Chondrocyte (in vitro differentiated cells): ENCODE data around the gene SLC16A13. TPM values are rescaled to one million over a fixed set of nuclear protein-coding genes. Genes with fewer than 3 reads are reported as not detected.

ENCODE experiments used
- DNase-seq: peaks from one replicate; pipeline ENCODE4 v3.0.0; 2021; ENCODE audit warnings: mixed read lengths, low spot score
- H3K27ac Mint-ChIP-seq: one replicate; pipeline ENCODE4 v1.8.0; 2021; ENCODE audit warnings: mild to moderate bottlenecking, moderate library complexity, mixed read lengths; ENCODE audit not compliant: unreplicated experiment
- H3K27me3 Mint-ChIP-seq: 2 replicates; pipeline ENCODE4 v1.8.0; 2021; ENCODE audit warnings: low read depth, mixed read lengths
- H3K36me3 Mint-ChIP-seq: 2 replicates; pipeline ENCODE4 v1.8.0; 2021; ENCODE audit warnings: low read depth, mixed read lengths
- H3K4me1 Mint-ChIP-seq: 2 replicates; pipeline ENCODE4 v1.8.0; 2021; ENCODE audit warnings: low read depth, mild to moderate bottlenecking, mixed read lengths
- H3K4me3 Mint-ChIP-seq: one replicate; pipeline ENCODE4 v1.8.0; 2021; ENCODE audit warnings: mild to moderate bottlenecking, moderate library complexity, mixed read lengths; ENCODE audit not compliant: unreplicated experiment
- H3K9me3 Mint-ChIP-seq: 2 replicates; pipeline ENCODE4 v1.8.0; 2021; ENCODE audit warnings: low read depth, mixed read lengths
- total RNA-seq: library from RNA; stranded (reverse); gene quantifications from 3 replicates; pipeline ENCODE4 v1.2.1, GENCODE V29; 2021
- TF ChIP-seq, protein P1 (sequence below): fragments of 200-600 bp; sonication (generic); IDR thresholded peaks from 2 replicates; pipeline ENCODE4 v1.5.0; 2021; ENCODE audit warnings: antibody characterized with exemption, mild to moderate bottlenecking, moderate library complexity

Gene SLC16A13
- total RNA-seq, 1 donor from 2014 or later: 4.8 TPM

DNA sequence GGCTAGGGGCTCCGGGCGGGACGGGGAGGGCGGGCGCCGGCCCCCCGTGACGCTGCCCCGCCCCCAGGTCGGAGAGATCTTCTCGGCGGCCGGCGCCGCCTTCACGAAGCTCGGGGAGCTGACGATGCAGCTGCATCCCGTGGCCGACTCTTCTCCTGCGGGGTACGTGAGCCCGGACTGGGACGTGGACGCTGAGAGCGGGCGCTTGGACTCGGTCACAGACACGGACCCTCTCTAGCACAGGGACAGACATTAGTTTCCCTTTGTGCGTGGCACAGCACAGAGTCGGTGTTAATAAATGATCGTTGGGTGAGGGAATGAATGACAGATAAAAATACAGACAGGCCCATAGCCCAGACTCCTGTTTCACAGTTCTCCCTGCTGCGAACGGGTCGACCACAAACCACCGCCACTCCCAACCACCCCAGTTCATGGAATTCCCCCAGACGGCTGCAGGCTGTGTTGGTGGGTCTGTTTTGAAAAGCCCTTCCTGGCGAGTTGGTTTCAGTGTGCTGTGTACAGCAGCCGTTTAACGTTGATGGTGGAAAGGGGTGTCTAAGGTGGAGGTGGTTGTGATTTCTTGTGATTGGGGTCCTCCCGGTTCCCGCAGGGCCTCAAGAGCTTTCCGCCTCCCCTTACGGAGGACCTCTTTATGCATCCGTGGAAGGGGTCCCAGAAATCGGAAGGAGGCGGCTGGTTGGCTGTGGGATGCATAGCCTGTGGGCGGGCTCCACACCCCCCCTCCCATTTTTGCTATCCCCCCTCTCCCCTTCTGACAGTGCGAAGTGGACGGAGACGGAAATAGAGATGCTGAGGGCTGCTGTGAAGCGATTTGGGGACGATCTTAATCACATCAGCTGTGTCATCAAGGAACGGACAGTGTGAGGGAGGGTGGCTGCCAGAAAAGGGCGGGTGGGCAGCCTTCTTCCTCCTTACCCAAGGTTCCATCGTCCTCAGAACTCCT is 20.5 kb upstream of the SLC16A13 start:
- no peaks in the 10 kb centered on the region for H3K27me3 Mint-ChIP-seq
- H3K4me1 Mint-ChIP-seq: peaks cover 51% of the 10 kb centered on the region
- DNase-seq: no peak
- TF ChIP-seq, protein P1, sequence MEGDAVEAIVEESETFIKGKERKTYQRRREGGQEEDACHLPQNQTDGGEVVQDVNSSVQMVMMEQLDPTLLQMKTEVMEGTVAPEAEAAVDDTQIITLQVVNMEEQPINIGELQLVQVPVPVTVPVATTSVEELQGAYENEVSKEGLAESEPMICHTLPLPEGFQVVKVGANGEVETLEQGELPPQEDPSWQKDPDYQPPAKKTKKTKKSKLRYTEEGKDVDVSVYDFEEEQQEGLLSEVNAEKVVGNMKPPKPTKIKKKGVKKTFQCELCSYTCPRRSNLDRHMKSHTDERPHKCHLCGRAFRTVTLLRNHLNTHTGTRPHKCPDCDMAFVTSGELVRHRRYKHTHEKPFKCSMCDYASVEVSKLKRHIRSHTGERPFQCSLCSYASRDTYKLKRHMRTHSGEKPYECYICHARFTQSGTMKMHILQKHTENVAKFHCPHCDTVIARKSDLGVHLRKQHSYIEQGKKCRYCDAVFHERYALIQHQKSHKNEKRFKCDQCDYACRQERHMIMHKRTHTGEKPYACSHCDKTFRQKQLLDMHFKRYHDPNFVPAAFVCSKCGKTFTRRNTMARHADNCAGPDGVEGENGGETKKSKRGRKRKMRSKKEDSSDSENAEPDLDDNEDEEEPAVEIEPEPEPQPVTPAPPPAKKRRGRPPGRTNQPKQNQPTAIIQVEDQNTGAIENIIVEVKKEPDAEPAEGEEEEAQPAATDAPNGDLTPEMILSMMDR: peak; percentile 67
- H3K4me3 Mint-ChIP-seq: peak overlapping the region; percentile 84
- H3K36me3 Mint-ChIP-seq: peaks cover 5% of the 10 kb centered on the region
- peak overlapping the region; percentile 99 for H3K27ac Mint-ChIP-seq
- H3K9me3 Mint-ChIP-seq: no peaks in the 10 kb centered on the region

DNA sequence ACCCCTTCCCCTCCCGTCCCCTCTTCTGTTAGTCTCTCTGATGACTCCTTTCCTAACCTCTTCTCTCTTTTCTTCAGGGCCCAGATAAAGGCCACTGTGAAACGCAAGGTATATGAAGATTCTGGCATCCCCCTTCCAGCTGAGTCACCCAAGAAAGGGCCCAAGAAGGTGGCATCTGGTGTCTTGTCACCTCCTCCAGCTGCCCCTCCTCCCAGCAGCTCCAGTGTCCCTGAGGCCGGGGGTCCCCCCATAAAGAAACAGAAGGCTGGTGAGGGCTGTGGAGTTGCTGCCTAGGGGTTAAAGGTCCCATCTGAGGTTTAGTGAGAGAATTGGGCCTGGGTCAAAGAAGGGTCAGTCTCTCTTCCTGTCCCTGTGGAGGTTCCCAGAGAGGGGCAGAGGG is 19.4 kb upstream of the SLC16A13 start:
- peaks cover 5% of the 10 kb centered on the region for H3K36me3 Mint-ChIP-seq
- no peaks in the 10 kb centered on the region for H3K9me3 Mint-ChIP-seq
- TF ChIP-seq, protein P1: no peak
- H3K27me3 Mint-ChIP-seq: no peaks in the 10 kb centered on the region
- peaks cover 43% of the 10 kb centered on the region for H3K4me1 Mint-ChIP-seq
- H3K27ac Mint-ChIP-seq: no peak overlapping the region
- no peak overlapping the region for H3K4me3 Mint-ChIP-seq
- no peak for DNase-seq

DNA sequence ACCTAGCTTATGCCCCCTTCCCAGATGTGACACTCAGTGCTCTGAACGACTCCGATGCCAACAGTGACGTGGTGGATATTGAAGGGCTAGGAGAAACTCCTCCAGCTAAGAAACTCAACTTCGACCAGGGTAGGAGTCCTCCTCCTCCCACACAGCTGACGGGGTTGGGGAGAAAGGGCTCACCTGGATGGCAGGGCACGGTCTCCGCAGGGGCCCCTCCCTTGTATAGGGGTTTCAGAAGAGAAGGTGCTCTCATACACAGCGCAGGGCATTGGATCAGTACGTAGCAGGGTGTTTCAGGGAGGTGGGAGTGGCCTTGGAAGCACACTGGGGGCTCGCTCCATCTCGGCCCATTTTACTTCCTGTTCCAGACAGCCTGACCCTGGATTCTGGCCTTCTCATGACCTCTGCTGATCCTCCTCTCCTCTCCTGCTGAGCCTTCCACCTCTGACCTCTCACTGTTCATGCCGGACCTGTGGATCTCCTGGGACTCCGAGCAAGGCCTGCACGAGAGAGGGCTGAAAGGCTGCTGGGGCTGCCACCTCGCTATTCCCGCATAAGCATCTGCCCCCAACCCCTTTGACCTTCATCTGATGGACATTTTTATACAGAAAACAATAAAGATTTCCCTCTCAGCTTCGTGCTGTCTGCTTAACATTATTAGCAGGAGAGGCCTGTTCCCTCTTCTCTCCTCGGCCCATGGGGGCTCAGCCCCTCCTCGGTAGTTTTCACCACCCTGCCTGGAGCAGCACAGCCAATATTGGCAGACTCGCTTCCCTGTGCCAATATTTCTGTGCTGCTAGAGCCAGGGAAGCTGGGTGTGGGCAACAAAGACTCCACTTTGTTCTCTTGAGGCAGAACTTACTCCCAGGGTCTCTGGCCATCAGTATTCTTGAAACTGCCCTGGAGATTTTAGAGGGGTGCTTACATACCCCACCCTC is 18.7 kb upstream of the SLC16A13 start:
- TF ChIP-seq, protein P1: no peak
- peak overlapping the region; percentile 12 for H3K27ac Mint-ChIP-seq
- no peaks in the 10 kb centered on the region for H3K27me3 Mint-ChIP-seq
- no peaks in the 10 kb centered on the region for H3K9me3 Mint-ChIP-seq
- DNase-seq: no peak
- H3K36me3 Mint-ChIP-seq: peaks cover 5% of the 10 kb centered on the region
- H3K4me3 Mint-ChIP-seq: no peak overlapping the region
- peaks cover 38% of the 10 kb centered on the region for H3K4me1 Mint-ChIP-seq

DNA sequence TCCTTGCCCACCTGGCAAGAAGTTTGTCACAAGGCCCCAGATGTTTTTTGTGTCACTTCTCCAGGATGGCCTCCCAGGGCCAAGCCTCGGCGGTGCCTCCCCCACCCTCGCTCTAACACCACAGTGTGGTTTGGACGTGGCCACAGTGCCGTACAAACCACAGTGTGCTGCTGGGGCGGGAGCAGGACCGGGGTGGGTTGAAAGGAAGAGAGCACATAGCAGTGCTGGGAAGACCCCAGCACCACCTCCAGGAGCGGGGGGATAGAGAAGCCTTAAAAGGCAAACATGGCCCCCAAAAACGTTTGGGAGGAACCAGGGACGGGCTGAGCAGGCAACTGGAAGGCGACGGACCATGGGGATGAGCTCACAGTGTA is 18.0 kb upstream of the SLC16A13 start:
- H3K27ac Mint-ChIP-seq: no peak overlapping the region

More for the DNA sequence above, 18.0 kb upstream of the SLC16A13 start:
- peaks cover 4% of the 10 kb centered on the region for H3K27me3 Mint-ChIP-seq
- TF ChIP-seq, protein P1: no peak
- no peaks in the 10 kb centered on the region for H3K9me3 Mint-ChIP-seq
- peaks cover 5% of the 10 kb centered on the region for H3K36me3 Mint-ChIP-seq
- H3K4me3 Mint-ChIP-seq: no peak overlapping the region
- H3K4me1 Mint-ChIP-seq: peaks cover 38% of the 10 kb centered on the region
- DNase-seq: no peak
